HepG2 (cell line): ENCODE results near the gene FGF18. TPM values are rescaled to one million over a fixed set of nuclear protein-coding genes. Genes with fewer than 3 reads are reported as not detected.

Experiments
- FOSL2 ChIP-seq: sonication (generic); formaldehyde crosslinking; IDR thresholded peaks from 2 replicates; pipeline ENCODE4 v1.4.0; 2020; ENCODE audit warnings: missing genetic modification reagents
- FOXK2 ChIP-seq: fragments of 450-650 bp; IDR thresholded peaks from 2 replicates; pipeline ENCODE4 v1.6.1; 2016
- KDM5B ChIP-seq: sonication (generic); formaldehyde crosslinking; IDR thresholded peaks from 2 replicates; pipeline ENCODE4 v1.4.0; 2020; ENCODE audit warnings: missing genetic modification reagents, mild to moderate bottlenecking, borderline replicate concordance
- MTA1 ChIP-seq: sonication (generic); formaldehyde crosslinking; IDR thresholded peaks from 2 replicates; pipeline ENCODE4 v1.4.0; 2020; ENCODE audit warnings: missing genetic modification reagents, mild to moderate bottlenecking, borderline replicate concordance
- MXD4 ChIP-seq: IDR thresholded peaks from 2 replicates; pipeline ENCODE4 v1.6.1; 2016; ENCODE audit warnings: mild to moderate bottlenecking, missing biosample characterization, missing genetic modification reagents
- SP5 ChIP-seq: IDR thresholded peaks from 2 replicates; pipeline ENCODE4 v1.6.1; 2016; ENCODE audit warnings: low read depth, borderline replicate concordance
- ZNF24 ChIP-seq: fragments of 450-650 bp; IDR thresholded peaks from 2 replicates; pipeline ENCODE4 v1.6.1; 2017; ENCODE audit warnings: antibody characterized with exemption, mild to moderate bottlenecking
- ZNF780A ChIP-seq: sonication (generic); formaldehyde crosslinking; IDR thresholded peaks from 2 replicates; pipeline ENCODE4 v1.8.0; 2022; ENCODE audit warnings: mild to moderate bottlenecking, missing genetic modification reagents, moderate library complexity
- polyA plus RNA-seq, 8 experiments: library from polyadenylated mRNA; depleted of rRNA in 3 of 8; stranded (reverse) in 7 of 8; unstranded in 1 of 8; fragments of >200 nt; fragmentation: Illumina TruSeq in 4 of 8; extraction: Trizol in 4 of 8; gene quantifications; 2 replicates each; pipeline versions ENCODE4 v1.2.1 to v1.2.3, GENCODE V29; 2011 to 2016; ENCODE audit warnings: low read depth in 4 of 8, missing spikeins in 1 of 8, mixed read lengths in 1 of 8; ENCODE audit not compliant: insufficient read depth in 1 of 8
- total RNA-seq, 5 experiments: library from RNA; depleted of rRNA; stranded (reverse); fragments of >200 nt; fragmentation: Illumina TruSeq; extraction: Trizol; gene quantifications; 2 replicates each; pipeline ENCODE4 v1.2.3, GENCODE V29; 2016; ENCODE audit warnings: low read depth in 1 of 5
- TF ChIP-seq, protein P1 (sequence below): sonication (generic); formaldehyde crosslinking; IDR thresholded peaks from 2 replicates; pipeline ENCODE4 v1.5.1; 2020; ENCODE audit warnings: mild to moderate bottlenecking, missing genetic modification reagents
- TF ChIP-seq, protein P2 (sequence below): sonication (generic); formaldehyde crosslinking; IDR thresholded peaks from 2 replicates; pipeline ENCODE4 v1.4.0; 2020; ENCODE audit warnings: missing genetic modification reagents
- TF ChIP-seq, protein P3 (sequence below): sonication (generic); formaldehyde crosslinking; IDR thresholded peaks from 2 replicates; pipeline ENCODE4 v1.5.0; 2020; ENCODE audit warnings: missing genetic modification reagents
- TF ChIP-seq, protein P4 (sequence below): sonication (generic); formaldehyde crosslinking; IDR thresholded peaks from 2 replicates; pipeline ENCODE4 v1.4.0; 2020; ENCODE audit warnings: missing genetic modification reagents, mild to moderate bottlenecking, borderline replicate concordance
- TF ChIP-seq, protein P5 (sequence below): sonication (generic); formaldehyde crosslinking; IDR thresholded peaks from 2 replicates; pipeline ENCODE4; 2020; ENCODE audit warnings: missing genetic modification reagents, mild to moderate bottlenecking, borderline replicate concordance
- TF ChIP-seq, protein P6 (sequence below): sonication (generic); formaldehyde crosslinking; IDR thresholded peaks from 2 replicates; pipeline ENCODE4 v1.8.1; 2022; ENCODE audit warnings: mild to moderate bottlenecking, missing genetic modification reagents

Gene FGF18
- total and polyA plus RNA-seq, 2 of the 13 experiments (the other 11 are each of a cell fraction or from before 2014, with no cell fraction given): not detected

DNA sequence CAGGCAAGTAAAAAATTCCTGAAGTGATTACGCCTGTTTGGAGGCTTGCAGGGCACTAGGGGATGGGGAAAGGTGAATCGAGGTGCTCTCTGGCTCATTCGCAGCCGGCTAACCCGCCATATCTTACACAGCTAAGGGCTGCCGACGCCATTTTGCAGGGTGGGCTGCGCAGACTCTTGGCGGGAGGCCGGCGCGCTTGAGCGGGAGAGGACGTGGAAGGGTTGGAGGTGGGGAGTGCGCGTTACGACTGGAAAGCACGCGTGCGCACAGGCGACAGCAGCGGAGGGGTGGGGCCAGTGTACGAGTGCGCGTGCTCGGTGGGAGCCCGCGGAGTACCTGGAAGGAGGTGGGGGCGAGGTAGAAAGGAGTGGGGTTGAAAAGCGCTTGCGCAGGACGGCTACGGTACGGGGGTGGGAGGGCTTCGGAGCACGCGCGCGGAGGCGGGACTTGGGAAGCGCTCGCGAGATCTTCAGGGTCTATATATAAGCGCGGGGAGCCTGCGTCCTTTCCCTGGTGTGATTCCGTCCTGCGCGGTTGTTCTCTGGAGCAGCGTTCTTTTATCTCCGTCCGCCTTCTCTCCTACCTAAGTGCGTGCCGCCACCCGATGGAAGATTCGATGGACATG lies 32.0 kb upstream of the FGF18 start, which contains the start of gene NPM1 (continued):
- TF ChIP-seq, protein P1, sequence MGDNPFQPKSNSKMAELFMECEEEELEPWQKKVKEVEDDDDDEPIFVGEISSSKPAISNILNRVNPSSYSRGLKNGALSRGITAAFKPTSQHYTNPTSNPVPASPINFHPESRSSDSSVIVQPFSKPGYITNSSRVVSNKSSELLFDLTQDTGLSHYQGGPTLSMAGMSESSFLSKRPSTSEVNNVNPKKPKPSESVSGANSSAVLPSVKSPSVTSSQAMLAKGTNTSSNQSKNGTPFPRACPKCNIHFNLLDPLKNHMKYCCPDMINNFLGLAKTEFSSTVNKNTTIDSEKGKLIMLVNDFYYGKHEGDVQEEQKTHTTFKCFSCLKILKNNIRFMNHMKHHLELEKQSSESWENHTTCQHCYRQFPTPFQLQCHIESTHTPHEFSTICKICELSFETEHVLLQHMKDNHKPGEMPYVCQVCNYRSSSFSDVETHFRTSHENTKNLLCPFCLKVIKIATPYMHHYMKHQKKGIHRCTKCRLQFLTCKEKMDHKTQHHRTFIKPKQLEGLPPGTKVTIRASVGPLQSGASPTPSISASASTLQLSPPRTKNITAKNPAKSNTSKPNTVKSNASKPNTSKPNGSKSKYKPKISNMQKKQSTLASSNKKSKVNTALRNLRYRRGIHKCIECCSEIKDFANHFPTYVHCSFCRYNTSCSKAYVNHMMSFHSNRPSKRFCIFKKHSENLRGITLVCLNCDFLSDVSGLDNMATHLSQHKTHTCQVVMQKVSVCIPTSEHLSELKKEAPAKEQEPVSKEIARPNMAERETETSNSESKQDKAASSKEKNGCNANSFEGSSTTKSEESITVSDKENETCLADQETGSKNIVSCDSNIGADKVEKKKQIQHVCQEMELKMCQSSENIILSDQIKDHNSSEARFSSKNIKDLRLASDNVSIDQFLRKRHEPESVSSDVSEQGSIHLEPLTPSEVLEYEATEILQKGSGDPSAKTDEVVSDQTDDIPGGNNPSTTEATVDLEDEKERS (CRISPR knock-in tag): 0 out of 2 replicates have a peak, but pooled peaks have one; percentile 23
- TF ChIP-seq KDM5B (CRISPR knock-in tag) (peak; percentile 51; the same call in 1 of the 2 replicates), FOXK2 (peak; percentile 16; the same call in 1 of the 2 replicates), SP5 (peak; percentile 19; the same call in 1 of the 2 replicates), MTA1 (CRISPR knock-in tag) (0 out of 2 replicates have a peak, but pooled peaks have one; percentile 10), FOSL2 (CRISPR knock-in tag) (peak; percentile 42; the same call in 1 of the 2 replicates), MXD4 (CRISPR knock-in tag) (peak; percentile 82), ZNF780A (CRISPR knock-in tag) (0 out of 2 replicates have a peak, but pooled peaks have one; percentile 7), ZNF24 (no peak)
- TF ChIP-seq, protein P2, sequence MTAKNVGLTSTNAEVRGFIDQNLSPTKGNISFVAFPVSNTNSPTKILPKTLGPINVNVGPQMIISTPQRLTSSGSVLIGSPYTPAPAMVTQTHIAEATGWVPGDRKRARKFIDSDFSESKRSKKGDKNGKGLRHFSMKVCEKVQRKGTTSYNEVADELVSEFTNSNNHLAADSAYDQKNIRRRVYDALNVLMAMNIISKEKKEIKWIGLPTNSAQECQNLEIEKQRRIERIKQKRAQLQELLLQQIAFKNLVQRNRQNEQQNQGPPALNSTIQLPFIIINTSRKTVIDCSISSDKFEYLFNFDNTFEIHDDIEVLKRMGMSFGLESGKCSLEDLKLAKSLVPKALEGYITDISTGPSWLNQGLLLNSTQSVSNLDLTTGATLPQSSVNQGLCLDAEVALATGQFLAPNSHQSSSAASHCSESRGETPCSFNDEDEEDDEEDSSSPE (CRISPR knock-in tag): peak; percentile 98
- TF ChIP-seq, protein P3, sequence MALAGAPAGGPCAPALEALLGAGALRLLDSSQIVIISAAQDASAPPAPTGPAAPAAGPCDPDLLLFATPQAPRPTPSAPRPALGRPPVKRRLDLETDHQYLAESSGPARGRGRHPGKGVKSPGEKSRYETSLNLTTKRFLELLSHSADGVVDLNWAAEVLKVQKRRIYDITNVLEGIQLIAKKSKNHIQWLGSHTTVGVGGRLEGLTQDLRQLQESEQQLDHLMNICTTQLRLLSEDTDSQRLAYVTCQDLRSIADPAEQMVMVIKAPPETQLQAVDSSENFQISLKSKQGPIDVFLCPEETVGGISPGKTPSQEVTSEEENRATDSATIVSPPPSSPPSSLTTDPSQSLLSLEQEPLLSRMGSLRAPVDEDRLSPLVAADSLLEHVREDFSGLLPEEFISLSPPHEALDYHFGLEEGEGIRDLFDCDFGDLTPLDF (CRISPR knock-in tag): peak; percentile 97
- TF ChIP-seq, protein P4, sequence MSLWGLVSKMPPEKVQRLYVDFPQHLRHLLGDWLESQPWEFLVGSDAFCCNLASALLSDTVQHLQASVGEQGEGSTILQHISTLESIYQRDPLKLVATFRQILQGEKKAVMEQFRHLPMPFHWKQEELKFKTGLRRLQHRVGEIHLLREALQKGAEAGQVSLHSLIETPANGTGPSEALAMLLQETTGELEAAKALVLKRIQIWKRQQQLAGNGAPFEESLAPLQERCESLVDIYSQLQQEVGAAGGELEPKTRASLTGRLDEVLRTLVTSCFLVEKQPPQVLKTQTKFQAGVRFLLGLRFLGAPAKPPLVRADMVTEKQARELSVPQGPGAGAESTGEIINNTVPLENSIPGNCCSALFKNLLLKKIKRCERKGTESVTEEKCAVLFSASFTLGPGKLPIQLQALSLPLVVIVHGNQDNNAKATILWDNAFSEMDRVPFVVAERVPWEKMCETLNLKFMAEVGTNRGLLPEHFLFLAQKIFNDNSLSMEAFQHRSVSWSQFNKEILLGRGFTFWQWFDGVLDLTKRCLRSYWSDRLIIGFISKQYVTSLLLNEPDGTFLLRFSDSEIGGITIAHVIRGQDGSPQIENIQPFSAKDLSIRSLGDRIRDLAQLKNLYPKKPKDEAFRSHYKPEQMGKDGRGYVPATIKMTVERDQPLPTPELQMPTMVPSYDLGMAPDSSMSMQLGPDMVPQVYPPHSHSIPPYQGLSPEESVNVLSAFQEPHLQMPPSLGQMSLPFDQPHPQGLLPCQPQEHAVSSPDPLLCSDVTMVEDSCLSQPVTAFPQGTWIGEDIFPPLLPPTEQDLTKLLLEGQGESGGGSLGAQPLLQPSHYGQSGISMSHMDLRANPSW (CRISPR knock-in tag): no peak; the same call in 1 of the 2 replicates
- TF ChIP-seq, protein P5, sequence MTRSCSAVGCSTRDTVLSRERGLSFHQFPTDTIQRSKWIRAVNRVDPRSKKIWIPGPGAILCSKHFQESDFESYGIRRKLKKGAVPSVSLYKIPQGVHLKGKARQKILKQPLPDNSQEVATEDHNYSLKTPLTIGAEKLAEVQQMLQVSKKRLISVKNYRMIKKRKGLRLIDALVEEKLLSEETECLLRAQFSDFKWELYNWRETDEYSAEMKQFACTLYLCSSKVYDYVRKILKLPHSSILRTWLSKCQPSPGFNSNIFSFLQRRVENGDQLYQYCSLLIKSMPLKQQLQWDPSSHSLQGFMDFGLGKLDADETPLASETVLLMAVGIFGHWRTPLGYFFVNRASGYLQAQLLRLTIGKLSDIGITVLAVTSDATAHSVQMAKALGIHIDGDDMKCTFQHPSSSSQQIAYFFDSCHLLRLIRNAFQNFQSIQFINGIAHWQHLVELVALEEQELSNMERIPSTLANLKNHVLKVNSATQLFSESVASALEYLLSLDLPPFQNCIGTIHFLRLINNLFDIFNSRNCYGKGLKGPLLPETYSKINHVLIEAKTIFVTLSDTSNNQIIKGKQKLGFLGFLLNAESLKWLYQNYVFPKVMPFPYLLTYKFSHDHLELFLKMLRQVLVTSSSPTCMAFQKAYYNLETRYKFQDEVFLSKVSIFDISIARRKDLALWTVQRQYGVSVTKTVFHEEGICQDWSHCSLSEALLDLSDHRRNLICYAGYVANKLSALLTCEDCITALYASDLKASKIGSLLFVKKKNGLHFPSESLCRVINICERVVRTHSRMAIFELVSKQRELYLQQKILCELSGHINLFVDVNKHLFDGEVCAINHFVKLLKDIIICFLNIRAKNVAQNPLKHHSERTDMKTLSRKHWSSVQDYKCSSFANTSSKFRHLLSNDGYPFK: peak; percentile 53; the same call in 1 of the 2 replicates
- TF ChIP-seq, protein P6, sequence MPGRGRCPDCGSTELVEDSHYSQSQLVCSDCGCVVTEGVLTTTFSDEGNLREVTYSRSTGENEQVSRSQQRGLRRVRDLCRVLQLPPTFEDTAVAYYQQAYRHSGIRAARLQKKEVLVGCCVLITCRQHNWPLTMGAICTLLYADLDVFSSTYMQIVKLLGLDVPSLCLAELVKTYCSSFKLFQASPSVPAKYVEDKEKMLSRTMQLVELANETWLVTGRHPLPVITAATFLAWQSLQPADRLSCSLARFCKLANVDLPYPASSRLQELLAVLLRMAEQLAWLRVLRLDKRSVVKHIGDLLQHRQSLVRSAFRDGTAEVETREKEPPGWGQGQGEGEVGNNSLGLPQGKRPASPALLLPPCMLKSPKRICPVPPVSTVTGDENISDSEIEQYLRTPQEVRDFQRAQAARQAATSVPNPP: no peak
